Loucy (cell line): Measurements from ENCODE around the gene AKNA.

Experiments
- H2AFZ ChIP-seq: fragments of 200-600 bp; sonication (generic); 2 replicates; pipeline ENCODE4 v1.6.0; 2016; ENCODE audit warnings: antibody characterized with exemption, mild to moderate bottlenecking, low read length, moderate library complexity
- H3F3A ChIP-seq: fragments of 200-600 bp; 2 replicates; pipeline ENCODE4 v1.6.0; 2016; ENCODE audit warnings: antibody characterized with exemption, low read depth, mild to moderate bottlenecking
- H3K27me3 ChIP-seq: fragments of 200-600 bp; sonication (generic); 2 replicates; pipeline ENCODE4 v1.6.1; 2014; ENCODE audit warnings: low read length, mild to moderate bottlenecking; ENCODE audit not compliant: insufficient read depth, poor library complexity, severe bottlenecking
- H3K36me3 ChIP-seq: fragments of 200-600 bp; sonication (generic); 2 replicates; pipeline ENCODE4 v1.6.1; 2016; ENCODE audit warnings: low read length; ENCODE audit not compliant: insufficient read depth
- H3K4me1 ChIP-seq: fragments of 200-600 bp; sonication (generic); 2 replicates; pipeline ENCODE4 v1.5.1; 2014; ENCODE audit warnings: low read length, mild to moderate bottlenecking; ENCODE audit not compliant: insufficient read depth, poor library complexity, severe bottlenecking
- H3K4me2 ChIP-seq: fragments of 200-600 bp; sonication (generic); 2 replicates; pipeline ENCODE4 v1.6.0; 2014; ENCODE audit warnings: antibody characterized with exemption, low read length, low read depth, mild to moderate bottlenecking; ENCODE audit not compliant: poor library complexity, severe bottlenecking
- H3K4me3 ChIP-seq: fragments of 200-600 bp; sonication (generic); 2 replicates; pipeline ENCODE4 v1.5.1; 2014; ENCODE audit warnings: low read length, mild to moderate bottlenecking, mixed read lengths; ENCODE audit not compliant: poor library complexity, severe bottlenecking
- H3K79me2 ChIP-seq: fragments of 200-600 bp; sonication (generic); 2 replicates; pipeline ENCODE4 v1.6.1; 2014; ENCODE audit warnings: low read length; ENCODE audit not compliant: insufficient read depth
- H3K9ac ChIP-seq: fragments of 200-600 bp; sonication (generic); 2 replicates; pipeline ENCODE4 v1.6.0; 2014; ENCODE audit warnings: mild to moderate bottlenecking, low read depth, low read length, moderate library complexity; ENCODE audit not compliant: poor library complexity, severe bottlenecking
- H3K9me2 ChIP-seq: fragments of 200-600 bp; sonication (generic); replicated peaks from 2 replicates; pipeline ENCODE4 v1.6.1; 2016; ENCODE audit warnings: low read depth, low read length, mixed read lengths
- H3K9me3 ChIP-seq: fragments of 200-600 bp; sonication (generic); 2 replicates; pipeline ENCODE4 v1.6.1; 2014; ENCODE audit warnings: mild to moderate bottlenecking, antibody characterized with exemption, low read length, low read depth; ENCODE audit not compliant: insufficient read depth
- H4K20me1 ChIP-seq: fragments of 200-600 bp; sonication (generic); 2 replicates; pipeline ENCODE4 v1.6.0; 2014; ENCODE audit warnings: antibody characterized with exemption, low read length, mild to moderate bottlenecking; ENCODE audit not compliant: insufficient read depth, poor library complexity, severe bottlenecking
- CTCF ChIP-seq: fragments of 200-600 bp; sonication (generic); conservative IDR thresholded peaks from 2 replicates; pipeline ENCODE4 v1.5.1; 2014; ENCODE audit warnings: mild to moderate bottlenecking, antibody characterized with exemption, low read length
- EZH2phosphoT487 ChIP-seq: fragments of 200-600 bp; IDR thresholded peaks from 2 replicates; pipeline ENCODE4 v1.6.1; 2018; ENCODE audit warnings: antibody characterized with exemption, mild to moderate bottlenecking, moderate library complexity, borderline replicate concordance

Gene AKNA

GRCh38 chr9:114287001-114287762 is 100.6 kb downstream of the AKNA start:
- Histone ChIP-seq H3K9me3 (no peaks in the 10 kb centered on the region), H3K9ac (no peak overlapping the region), H3F3A (no peaks in the 10 kb centered on the region), H3K27me3 (no peaks in the 10 kb centered on the region), H3K36me3 (no peaks in the 10 kb centered on the region), H3K79me2 (no peaks in the 10 kb centered on the region), H3K4me3 (no peak overlapping the region), H3K4me2 (no peak overlapping the region), H3K4me1 (no peaks in the 10 kb centered on the region), H4K20me1 (no peaks in the 10 kb centered on the region), H2AFZ (no peak overlapping the region), H3K9me2 (no peaks in the 10 kb centered on the region)
- no peak for TF ChIP-seq CTCF
- no peak for TF ChIP-seq EZH2phosphoT487

- H3K9ac ChIP-seq, result no peak overlapping the region
- no peaks in the 10 kb centered on the region for H3K36me3 ChIP-seq
- H3F3A ChIP-seq, result no peaks in the 10 kb centered on the region
- H3K4me2 ChIP-seq, result no peak overlapping the region
- no peaks in the 10 kb centered on the region for H3K9me3 ChIP-seq
- no peaks in the 10 kb centered on the region for H3K9me2 ChIP-seq
- H3K27me3 ChIP-seq, result no peaks in the 10 kb centered on the region
- TF ChIP-seq CTCF (no peak), EZH2phosphoT487 (no peak)
- no peak overlapping the region for H3K4me3 ChIP-seq
- H3K79me2 ChIP-seq, result no peaks in the 10 kb centered on the region
- no peaks in the 10 kb centered on the region for H4K20me1 ChIP-seq
- no peak overlapping the region for H2AFZ ChIP-seq
- no peaks in the 10 kb centered on the region for H3K4me1 ChIP-seq
Measured at GRCh38 chr9:114286146-114286679, 101.6 kb downstream of the AKNA start.

- no peaks in the 10 kb centered on the region for H4K20me1 ChIP-seq
- H3K27me3 ChIP-seq, result no peaks in the 10 kb centered on the region
- no peaks in the 10 kb centered on the region for H3K9me3 ChIP-seq
- no peak overlapping the region for H3K9ac ChIP-seq
- no peak for TF ChIP-seq EZH2phosphoT487
- no peak for TF ChIP-seq CTCF
- no peaks in the 10 kb centered on the region for H3F3A ChIP-seq
- H3K79me2 ChIP-seq, result no peaks in the 10 kb centered on the region
- no peak overlapping the region for H2AFZ ChIP-seq
- H3K4me2 ChIP-seq, result no peak overlapping the region
- H3K36me3 ChIP-seq, result no peaks in the 10 kb centered on the region
- no peaks in the 10 kb centered on the region for H3K4me1 ChIP-seq
- H3K9me2 ChIP-seq, result no peaks in the 10 kb centered on the region
- H3K4me3 ChIP-seq, result no peak overlapping the region
Measured at GRCh38 chr9:114285166-114285867, 102.5 kb downstream of the AKNA start.
